Islet precursor cell (in vitro differentiated cells): Measurements from ENCODE around the gene DPYD.
A peak's percentile ranks its signal among the peaks of the same experiment; 100 is the strongest.
"Not testable (repeated sequence)": the region's sequence is repeated elsewhere in the genome, so short reads cannot be mapped to it uniquely, and the experiment has no call there.

Experiments
- DNase-seq: peaks from one replicate; pipeline ENCODE4 v3.0.0-alpha.2; 2018

The DPYD gene

GRCh38 chr1:97258597-97258996 lies 662.2 kb downstream of the DPYD start:
- DNase-seq, result no peak

- DNase-seq, result no peak
Measured at GRCh38 chr1:97254731-97255463, 665.9 kb downstream of the DPYD start.

- DNase-seq, result no peak
Measured at GRCh38 chr1:97252925-97253324, 667.9 kb downstream of the DPYD start.

DNA sequence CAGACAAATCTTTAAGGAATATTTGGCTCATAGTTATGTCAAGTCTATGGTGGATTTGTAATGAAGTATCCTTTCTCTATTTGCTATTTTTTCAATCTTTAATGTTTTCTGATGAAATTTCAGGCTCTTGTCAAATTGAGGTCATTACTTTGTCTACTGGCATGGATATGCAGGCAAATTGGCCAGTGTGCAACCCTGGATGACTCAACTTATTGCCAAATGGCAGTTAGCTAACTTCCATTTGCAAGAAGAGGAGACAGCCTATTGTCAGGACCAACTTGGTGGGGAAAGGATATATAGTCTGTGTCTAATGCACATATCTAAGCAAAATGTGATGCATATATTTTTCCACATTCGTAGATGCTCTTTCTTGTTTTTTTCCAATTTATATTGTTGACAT lies 668.8 kb downstream of the DPYD start:
- no peak for DNase-seq

DNA sequence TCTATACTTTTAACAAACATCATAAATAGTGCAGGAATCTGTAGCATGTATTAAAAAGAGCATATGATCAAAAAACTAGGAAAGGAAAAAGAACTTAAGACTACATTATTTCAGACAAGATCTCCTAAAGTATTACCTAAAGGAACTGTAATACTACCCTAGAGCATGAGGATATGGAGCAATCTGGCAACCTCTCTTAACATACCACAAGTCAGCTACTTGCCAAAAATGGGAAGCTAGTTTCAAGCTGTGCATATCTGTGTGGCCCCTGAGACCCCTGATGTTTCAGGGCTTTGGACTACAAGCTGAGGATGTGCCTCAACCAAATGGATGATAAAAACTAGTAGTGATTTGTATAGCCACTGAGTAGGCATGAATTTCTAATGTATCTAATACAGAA lies 673.6 kb downstream of the DPYD start:
- no peak for DNase-seq

DNA sequence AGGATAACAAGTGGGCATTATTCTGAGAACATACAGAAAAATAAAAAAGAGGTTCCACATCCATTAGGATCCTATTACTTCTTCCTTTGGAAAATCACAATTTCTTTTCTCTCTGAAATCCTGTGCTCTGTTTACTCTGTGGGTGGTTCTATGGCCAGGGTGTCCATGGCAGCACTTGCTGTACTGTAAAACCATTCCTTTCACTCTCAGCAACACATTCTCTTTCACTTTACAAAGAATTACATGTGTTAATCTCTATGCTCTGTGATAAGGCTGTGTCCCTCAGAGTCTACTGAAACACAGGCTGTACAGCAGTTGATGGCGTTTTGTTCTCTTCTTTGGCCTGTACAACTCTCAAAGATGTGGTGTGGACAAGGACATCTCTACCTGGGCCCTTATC lies 675.2 kb downstream of the DPYD start:
- no peak for DNase-seq

GRCh38 chr1:97245026-97245425 lies 675.8 kb downstream of the DPYD start:
- DNase-seq, result no peak

DNA sequence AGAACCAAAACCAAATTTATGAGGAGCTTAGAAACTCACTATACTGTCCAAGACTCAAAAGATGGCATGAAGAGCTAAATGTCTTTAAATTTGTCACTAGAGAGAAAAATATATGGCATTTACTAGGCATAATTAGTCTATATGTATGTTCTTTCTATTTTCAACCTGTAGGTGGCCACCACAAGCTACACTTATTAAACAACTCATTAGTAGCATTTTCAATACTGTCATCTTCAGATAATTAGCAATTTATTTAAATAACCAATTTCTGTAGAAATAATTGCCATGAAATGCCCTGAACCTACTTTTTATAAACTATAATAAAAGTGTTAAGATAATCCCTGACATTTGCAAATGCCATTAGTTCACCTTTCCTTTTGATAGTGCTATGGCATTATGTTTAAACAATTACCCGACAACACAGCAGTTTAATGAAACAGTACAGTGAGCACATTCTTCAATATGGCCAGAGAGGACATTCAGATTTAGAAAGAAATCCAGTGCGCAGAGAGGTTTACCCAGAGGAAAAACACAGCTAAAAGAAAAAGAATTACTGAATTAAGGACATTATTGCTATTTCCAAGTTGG lies 676.8 kb downstream of the DPYD start:
- DNase-seq, result no peak

- no peak for DNase-seq
Measured at GRCh38 chr1:97238816-97239215, 682.0 kb downstream of the DPYD start.

- DNase-seq, result not testable (repeated sequence)
Measured at GRCh38 chr1:97231354-97231753, 689.5 kb downstream of the DPYD start.

GRCh38 chr1:97212671-97213070 lies 708.2 kb downstream of the DPYD start:
- no peak for DNase-seq

DNA sequence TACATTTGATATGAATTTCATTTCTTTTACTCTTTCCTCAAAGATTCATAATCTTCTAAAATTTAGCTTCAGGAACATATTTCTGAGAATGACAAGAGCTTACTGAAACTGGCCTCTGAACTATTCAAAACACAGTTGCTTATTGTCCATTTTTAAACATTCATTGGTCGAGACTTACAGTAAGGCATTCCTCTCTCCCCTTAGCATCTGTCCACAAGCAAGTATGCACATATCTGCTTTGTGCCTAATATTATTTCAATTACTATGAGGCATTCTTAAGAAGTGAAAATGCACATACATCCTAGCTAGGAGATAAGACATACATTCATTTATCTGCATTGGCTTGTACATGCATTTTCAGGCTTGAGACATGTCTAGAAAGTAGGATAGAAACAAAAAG lies 710.5 kb downstream of the DPYD start:
- DNase-seq, result no peak

DNA sequence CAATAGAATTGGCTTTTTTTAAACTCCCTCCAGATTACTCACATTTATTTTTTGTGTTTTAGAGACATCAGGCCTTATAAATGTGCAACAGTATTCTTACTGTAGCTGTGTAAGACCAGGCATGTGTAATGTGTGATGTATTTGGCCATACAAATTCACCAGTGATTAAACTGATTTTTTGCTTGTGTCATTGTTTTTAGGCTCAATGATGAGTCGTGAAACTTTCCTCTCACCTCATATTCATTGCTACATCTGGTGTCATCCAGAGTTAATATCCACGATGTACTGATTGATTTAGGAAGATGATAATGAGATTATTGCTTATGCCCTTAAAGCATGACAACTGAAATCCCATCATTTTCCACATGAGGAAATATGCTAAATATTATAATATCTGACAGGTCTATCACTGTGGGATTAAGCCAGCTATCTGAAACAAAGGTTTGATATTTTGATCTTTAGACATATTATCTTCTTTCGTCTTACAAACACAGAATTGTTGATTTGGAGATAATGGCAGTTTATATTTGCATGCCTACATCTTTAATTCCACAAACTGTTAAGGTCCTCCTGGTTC lies 711.4 kb downstream of the DPYD start:
- DNase-seq, result no peak

DNA sequence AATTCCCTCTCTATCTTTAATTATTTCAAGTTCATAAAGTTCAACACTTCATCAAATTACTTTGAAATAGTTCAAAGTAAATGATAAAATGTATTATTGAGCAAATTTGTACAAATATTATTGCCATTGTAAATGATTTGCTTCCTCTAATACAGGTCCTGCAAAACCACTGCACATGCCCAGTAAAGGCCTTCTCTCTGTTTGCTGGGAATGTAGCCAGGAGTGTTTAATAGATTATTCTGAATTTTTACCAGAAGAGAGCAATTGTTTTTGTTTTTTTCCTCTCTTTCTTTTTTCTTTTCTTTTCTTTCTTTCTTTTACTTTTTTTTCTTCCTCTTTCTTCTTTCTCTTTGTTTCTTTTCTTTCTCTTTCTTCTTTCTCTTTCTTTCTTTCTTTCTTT lies 713.0 kb downstream of the DPYD start:
- no peak for DNase-seq

DNA sequence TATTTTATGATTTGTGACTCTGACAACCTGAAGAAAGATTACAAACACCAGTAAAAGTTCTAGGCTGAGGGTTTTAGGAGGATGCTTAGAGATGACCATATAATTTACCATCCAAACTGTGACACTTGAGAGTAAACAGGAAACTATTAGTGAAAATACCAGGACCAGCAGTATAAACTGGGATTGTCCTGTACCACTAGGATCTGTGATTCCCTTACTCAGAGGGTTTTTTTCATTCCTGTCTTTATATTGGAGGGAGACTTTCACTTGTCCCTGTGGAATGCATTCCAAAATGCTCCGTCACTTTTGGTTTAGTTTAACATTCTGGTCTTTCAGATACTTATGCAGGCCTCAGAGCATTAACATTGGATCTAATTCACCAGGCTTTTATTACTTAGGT lies 716.4 kb downstream of the DPYD start:
- no peak for DNase-seq

GRCh38 chr1:97202481-97203380 lies 718.1 kb downstream of the DPYD start:
- DNase-seq, result peak; percentile 83

DNA sequence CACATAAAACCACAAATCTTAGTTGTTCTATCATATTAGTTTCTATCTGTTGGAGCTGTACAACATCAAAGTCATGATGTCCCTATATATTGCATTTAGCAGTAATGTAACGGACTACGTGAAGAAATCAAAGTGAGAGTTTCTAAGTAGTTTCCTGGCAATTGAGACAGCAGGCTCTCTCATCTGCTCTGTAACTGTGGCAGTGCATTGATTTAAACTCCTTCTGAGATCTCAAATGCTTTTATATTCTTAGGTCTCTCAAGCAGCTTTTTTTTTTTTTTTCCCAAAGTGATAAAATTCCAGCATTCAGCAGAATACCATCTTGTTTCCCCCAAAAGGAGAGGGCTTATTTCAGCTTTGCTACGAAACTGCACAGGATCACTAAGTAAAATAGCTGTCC lies 719.2 kb downstream of the DPYD start:
- DNase-seq, result no peak

GRCh38 chr1:97200595-97200994 lies 720.2 kb downstream of the DPYD start:
- no peak for DNase-seq

- no peak for DNase-seq
Measured at GRCh38 chr1:97196825-97197516, 723.9 kb downstream of the DPYD start.

DNA sequence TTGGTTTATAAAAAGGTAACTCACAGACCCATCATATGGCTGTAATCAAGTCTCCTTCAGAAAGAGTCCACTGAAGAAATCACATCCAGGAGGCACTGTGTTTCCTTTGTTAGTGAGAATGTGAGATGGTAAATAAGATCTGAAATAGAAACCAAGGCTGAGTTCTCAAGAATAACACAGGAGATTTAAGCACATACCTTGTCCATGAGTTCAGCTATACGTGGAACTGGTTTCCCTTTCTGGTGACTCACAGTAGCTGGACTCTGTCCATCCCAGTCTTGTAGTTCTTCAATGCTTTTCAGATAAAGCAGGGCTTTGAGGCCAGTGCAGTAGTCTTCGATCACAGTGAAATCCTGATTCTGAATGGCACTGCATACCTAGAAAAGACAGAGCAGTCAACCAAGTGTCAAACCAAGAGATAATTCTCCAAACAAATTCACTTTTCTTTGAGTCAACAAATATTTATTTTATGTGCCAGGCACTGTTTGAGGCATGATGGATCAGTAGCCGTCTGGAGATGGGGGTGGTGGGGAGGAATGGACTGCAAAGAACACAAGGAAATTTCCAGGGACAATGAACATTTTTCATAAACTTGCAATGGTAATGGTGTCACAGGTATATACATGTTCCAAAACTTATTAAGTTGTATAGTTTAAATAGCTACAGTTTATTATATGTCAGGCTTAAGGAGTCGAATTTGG lies 727.8 kb downstream of the DPYD start:
- DNase-seq, result peak; percentile 81

DNA sequence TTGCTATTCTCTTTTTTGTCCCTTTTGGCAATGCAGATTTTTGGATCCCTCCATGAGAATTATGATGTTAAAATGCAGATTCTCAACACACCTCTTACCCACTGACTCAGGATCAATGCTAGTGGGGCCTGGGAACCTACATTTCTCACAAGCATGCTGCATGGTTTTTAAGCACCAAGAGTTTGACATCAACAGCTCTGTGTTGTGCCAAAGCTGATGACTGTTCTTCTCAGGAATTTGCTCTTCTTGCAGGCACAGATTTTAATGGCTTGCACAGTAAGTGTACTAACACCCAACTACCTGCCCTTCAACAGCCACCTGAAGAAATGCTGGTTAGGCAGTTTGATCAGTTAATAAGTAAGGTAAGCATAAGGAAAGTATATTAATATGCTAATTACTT lies 730.5 kb downstream of the DPYD start:
- DNase-seq, result peak; percentile 75

DNA sequence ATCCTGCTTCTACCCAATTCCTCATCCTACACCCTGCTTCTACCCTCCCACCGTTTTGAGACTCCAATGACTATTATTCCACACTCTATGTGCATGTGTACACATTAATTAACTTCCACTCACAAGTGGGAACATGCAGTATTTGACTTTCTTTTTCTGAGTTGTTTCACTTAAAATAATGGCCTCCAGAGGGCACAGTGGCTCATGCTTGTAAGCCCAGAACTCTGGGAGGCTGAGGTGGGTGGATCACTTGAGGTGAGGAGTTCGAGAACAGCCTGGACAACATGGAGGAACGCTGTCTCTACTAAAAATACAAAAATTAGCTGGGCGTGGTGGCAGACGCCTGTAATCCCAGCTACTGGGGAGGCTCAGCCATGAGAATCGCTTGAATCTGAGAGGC lies 734.5 kb downstream of the DPYD start:
- no peak for DNase-seq
